ENCODE measurements around the gene ZNF324. TPM values are rescaled to one million over a fixed set of nuclear protein-coding genes. Genes with fewer than 3 reads are reported as not detected.
"Not testable (repeated sequence)": the region's sequence is repeated elsewhere in the genome, so short reads cannot be mapped to it uniquely, and the experiment has no call there.

Gene ZNF324
- total RNA-seq, 2 experiments from 2014 or later: 17.6 to 19.6 TPM

GRCh38 chr19:58469241-58470013 is 2.5 kb downstream of the ZNF324 start:
- CTCF ChIA-PET: interaction anchor here (1.2 to 1.5 kb wide), 2 partner anchors 20 to 50 kb away, joined by 3 read pairs; no protein-coding TSS in a partner anchor
- POLR2A ChIA-PET: no interaction called here

GRCh38 chr19:58470837-58471543 is 4.1 kb downstream of the ZNF324 start:
- CTCF ChIA-PET: not testable (repeated sequence)

GRCh38 chr19:58471736-58472135 is 4.9 kb downstream of the ZNF324 start:
- ChIA-PET POLR2A (no interaction called here), CTCF (interaction anchor here (0.6 kb wide), 1 partner anchor 69 kb away, joined by 5 read pairs; no protein-coding TSS in a partner anchor)

More at GRCh38 chr19:58470837-58471543, 4.1 kb downstream of the ZNF324 start:
- POLR2A ChIA-PET: not testable (repeated sequence)

GRCh38 chr19:58473775-58474174 is 6.9 kb downstream of the ZNF324 start:
- ChIA-PET POLR2A (interaction anchor here (0.6 to 1.0 kb wide), 2 partner anchors 11 to 15 kb away, joined by 3 read pairs; no protein-coding TSS in a partner anchor), CTCF (no interaction called here)

GRCh38 chr19:58474291-58474996 is 7.6 kb downstream of the ZNF324 start:
- CTCF ChIA-PET: interaction anchor here (1.1 kb wide), 1 partner anchor 104 kb away, joined by 3 read pairs; no protein-coding TSS in a partner anchor
- POLR2A ChIA-PET: interaction anchor here (0.6 to 2.2 kb wide), 3 partner anchors 12 to 16 kb away, joined by 3 to 13 read pairs (median 3); no protein-coding TSS in a partner anchor

GRCh38 chr19:58474997-58475713 is 8.3 kb downstream of the ZNF324 start:
- CTCF ChIA-PET: interaction anchor here (1.1 kb wide), 1 partner anchor 103 kb away, joined by 3 read pairs; no protein-coding TSS in a partner anchor
- POLR2A ChIA-PET: interaction anchor here (0.5 to 2.2 kb wide), 4 partner anchors 15 to 100 kb away, joined by 3 to 13 read pairs (median 6); partner anchors contain the start of gene ZNF584

- POLR2A ChIA-PET: interaction anchor here (0.5 to 2.2 kb wide), 4 partner anchors 14 to 100 kb away, joined by 3 to 13 read pairs (median 6); partner anchors contain the start of gene ZNF584
- CTCF ChIA-PET: interaction anchor here (1.1 kb wide), 1 partner anchor 103 kb away, joined by 3 read pairs; no protein-coding TSS in a partner anchor
These were observed 9.0 kb downstream of the ZNF324 start, which contains the start of gene ZNF446 for GRCh38 chr19:58475714-58476497. ZNF446 (plus strand) TSS chr19:58476352; CDS start chr19:58477219, 867 bp downstream.

GRCh38 chr19:58476498-58477015 is 9.7 kb downstream of the ZNF324 start:
- ChIA-PET POLR2A (interaction anchor here (0.9 to 2.2 kb wide), 2 partner anchors 13 to 43 kb away, joined by 3 to 13 read pairs; partner anchors contain the start of gene ZBTB45), CTCF (no interaction called here)

- CTCF ChIA-PET: no interaction called here
- POLR2A ChIA-PET: interaction anchor here (0.9 kb wide), 1 partner anchor 43 kb away, joined by 3 read pairs; the partner anchor contains the start of gene ZBTB45
These were observed 10.2 kb downstream of the ZNF324 start for GRCh38 chr19:58477130-58477529.

GRCh38 chr19:58477871-58478270 is 11.0 kb downstream of the ZNF324 start:
- POLR2A ChIA-PET: no interaction called here
- CTCF ChIA-PET: interaction anchor here (1.2 kb wide), 1 partner anchor 42 kb away, joined by 4 read pairs; the partner anchor contains the start of gene ZBTB45

GRCh38 chr19:58479303-58479702 is 12.4 kb downstream of the ZNF324 start:
- ChIA-PET CTCF (interaction anchor here (1.0 kb wide), 1 partner anchor 35 kb away, joined by 4 read pairs; no protein-coding TSS in a partner anchor), POLR2A (interaction anchor here (0.6 kb wide), 1 partner anchor 10 kb away, joined by 7 read pairs; no protein-coding TSS in a partner anchor)

GRCh38 chr19:58479736-58480480 is 13.0 kb downstream of the ZNF324 start:
- POLR2A ChIA-PET: no interaction called here
- CTCF ChIA-PET: no interaction called here

GRCh38 chr19:58480481-58480830 is 13.6 kb downstream of the ZNF324 start:
- ChIA-PET CTCF (no interaction called here), POLR2A (no interaction called here)

- POLR2A ChIA-PET: no interaction called here
- CTCF ChIA-PET: no interaction called here
These were observed 14.0 kb downstream of the ZNF324 start for GRCh38 chr19:58480831-58481230.

- ChIA-PET POLR2A (no interaction called here), CTCF (interaction anchor here (1.2 kb wide), 1 partner anchor 37 kb away, joined by 6 read pairs; the partner anchor contains the start of gene ZBTB45)
These were observed 15.5 kb downstream of the ZNF324 start for GRCh38 chr19:58482372-58482771.

- ChIA-PET CTCF (interaction anchor here (0.7 to 1.0 kb wide), 2 partner anchors 30 to 223 kb away, joined by 3 read pairs; no protein-coding TSS in a partner anchor), POLR2A (no interaction called here)
These were observed 16.9 kb downstream of the ZNF324 start for GRCh38 chr19:58483776-58484175.

GRCh38 chr19:58484349-58484748 is 17.5 kb downstream of the ZNF324 start:
- ChIA-PET CTCF (interaction anchor here (0.7 to 1.0 kb wide), 2 partner anchors 30 to 223 kb away, joined by 3 read pairs; no protein-coding TSS in a partner anchor), POLR2A (interaction anchor here (0.6 kb wide), 2 partner anchors 122 to 180 kb away, joined by 3 to 5 read pairs; no protein-coding TSS in a partner anchor)

All from activated CD8-positive, alpha-beta memory T cell treated with anti-CD3 and anti-CD28 coated beads for 36 hours (primary cell).